GM18951 (cell line): ENCODE results near the gene CD300LG.

ENCODE experiments used
- POLR2A ChIP-seq: IDR thresholded peaks from 4 replicates; pipeline ENCODE4 v1.6.1; 2011; ENCODE audit warnings: mild to moderate bottlenecking; ENCODE audit not compliant: insufficient read length, insufficient read depth; ENCODE audit errors: extremely low read depth
- in situ Hi-C: fragments of 300-500 bp; cut with MboI; formaldehyde crosslinking; loops from one replicate; pipeline ENCODE4 v1.12.0; 2022; ENCODE audit warnings: low sequenced_read_pairs, mixed read lengths, inconsistent platforms; ENCODE audit not compliant: unreplicated experiment

Gene CD300LG

DNA sequence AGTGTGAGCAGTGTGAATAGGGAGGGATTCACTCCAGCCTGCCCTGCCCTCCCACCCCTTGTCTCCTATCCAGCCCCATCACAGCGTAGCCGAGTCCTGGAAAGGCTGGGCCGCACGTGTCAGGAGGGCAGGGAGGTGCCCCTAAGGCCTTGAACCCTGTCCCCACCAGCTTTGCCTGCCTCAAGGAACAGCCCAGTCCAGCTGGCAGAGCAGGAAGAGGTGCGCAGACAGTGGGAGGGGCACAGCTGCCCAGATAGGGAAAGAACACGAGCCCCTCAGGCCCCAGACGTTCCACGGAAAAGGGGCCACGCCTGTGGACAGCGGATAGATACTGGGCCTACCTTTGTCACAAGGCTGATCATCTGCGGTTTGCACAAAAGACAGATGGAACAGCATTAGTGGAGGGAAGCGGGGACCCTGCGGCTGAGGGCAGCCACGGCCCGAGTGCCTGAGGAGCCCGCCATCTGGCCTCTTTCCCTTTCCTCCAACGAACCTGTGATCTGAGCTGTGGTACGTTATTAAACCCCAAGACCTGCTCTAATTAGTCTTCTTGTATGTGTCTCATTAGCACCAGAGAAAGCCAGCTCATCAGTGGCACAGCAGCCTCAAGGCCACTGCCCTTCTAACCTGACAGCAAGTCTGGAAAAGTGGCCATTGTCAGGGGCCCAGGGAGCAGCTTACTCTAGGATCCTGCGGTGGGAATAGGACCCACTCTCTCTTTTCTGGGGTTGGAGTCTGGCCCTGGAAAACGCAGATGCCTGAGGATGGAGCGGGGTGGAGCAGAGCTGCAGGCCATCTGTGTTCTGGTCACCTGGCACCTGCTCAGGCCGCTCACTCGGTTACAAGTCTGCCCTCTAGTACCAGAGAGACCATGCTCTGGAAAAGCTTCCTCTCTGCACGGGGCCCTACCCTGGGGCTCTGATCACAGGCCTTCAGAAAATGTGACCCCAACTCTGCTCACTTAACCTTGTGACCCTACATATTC, 30.3 kb upstream of the CD300LG start:
- no peak for TF ChIP-seq POLR2A
- in situ Hi-C loops = no loop called here

DNA sequence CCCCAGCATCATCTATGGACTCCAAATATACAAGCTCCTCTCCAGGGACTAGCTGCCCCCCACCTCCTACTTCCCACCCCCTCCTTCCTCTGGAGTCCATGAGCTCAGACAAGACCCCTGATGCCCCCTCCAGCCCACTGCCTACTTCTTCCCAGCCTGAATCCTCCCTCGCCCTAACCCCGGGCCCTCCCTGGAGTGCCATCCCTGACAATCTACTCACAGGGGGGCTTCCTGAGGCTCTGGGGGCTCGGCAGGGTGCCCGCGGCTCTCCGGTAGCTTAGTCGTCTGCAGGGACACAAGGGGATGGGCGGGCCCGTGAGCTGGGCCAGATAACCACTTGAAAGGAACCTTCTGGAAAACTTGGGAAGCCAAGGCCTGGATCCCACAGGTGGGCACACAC, 29.1 kb upstream of the CD300LG start:
- in situ Hi-C loops = no loop called here
- no peak for TF ChIP-seq POLR2A

DNA sequence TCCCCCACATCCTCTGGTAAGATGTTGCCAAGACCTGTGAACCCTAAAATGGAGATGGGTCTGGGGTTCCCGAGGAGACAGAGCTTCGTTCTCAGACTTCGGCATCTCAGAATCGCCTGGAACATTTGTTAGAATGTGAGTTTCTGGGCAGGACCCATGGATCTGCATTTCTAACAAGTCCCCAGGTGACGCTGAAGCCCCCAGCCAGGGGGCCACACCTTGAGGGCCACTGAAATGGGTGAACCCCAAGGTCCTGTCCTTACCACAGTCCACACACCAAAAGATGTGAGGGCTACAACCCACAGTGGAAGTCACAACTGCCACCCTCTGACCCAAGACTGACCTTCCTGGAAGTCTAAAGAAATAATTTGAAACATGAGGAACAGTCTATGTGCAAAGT, 28.0 kb upstream of the CD300LG start:
- in situ Hi-C loops = no loop called here
- no peak for TF ChIP-seq POLR2A

DNA sequence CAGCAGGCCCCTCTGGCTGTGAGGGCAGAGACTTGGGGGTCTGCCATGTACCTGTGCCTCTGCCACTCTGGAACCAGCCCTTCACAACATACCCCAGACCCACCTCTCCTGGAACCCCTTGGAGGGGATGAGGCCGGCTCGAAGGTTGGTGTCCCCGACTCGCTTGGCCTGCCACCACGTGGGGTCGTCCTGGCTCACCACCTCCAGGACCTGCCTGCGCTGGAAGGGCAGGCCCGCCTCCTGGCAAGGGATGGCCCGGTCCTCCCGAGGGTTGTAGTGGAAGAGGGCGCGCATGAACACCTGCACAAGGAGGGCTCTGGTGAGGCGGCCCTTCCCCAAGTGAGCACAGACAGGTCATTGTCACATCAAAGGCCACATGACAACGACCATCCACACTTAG, 26.2 kb upstream of the CD300LG start:
- in situ Hi-C loops = no loop called here
- TF ChIP-seq POLR2A = no peak

DNA sequence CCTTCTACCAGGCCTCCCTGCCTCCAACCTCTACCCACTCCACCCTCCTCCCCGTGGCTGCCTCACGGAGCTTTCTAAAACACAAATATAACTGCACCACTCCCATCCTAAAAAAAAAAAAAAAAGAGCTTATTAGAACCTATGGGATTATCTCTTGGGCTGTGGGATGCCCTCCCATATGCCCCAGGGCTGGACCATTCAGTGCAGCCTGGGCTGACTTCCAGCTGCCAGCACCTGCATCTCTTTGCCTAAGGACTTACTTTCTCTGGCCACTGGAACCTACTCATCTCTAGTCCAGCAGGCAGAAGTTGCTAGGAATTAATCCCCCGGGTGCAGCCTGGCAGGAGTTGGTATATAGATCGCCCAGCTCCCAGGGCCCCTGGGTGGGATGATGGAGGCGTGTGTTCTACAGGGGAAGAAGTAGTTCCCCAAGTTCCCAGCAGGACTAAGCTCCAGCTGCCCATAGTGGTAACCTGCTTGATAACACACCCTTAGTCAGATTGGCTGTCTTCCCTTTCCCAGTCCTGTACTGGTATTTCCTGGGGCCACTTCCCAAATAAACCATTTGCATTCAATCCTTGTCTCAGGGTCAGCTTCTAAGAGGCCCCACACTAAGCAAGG, 24.3 kb upstream of the CD300LG start:
- in situ Hi-C loops = no loop called here
- no peak for TF ChIP-seq POLR2A

DNA sequence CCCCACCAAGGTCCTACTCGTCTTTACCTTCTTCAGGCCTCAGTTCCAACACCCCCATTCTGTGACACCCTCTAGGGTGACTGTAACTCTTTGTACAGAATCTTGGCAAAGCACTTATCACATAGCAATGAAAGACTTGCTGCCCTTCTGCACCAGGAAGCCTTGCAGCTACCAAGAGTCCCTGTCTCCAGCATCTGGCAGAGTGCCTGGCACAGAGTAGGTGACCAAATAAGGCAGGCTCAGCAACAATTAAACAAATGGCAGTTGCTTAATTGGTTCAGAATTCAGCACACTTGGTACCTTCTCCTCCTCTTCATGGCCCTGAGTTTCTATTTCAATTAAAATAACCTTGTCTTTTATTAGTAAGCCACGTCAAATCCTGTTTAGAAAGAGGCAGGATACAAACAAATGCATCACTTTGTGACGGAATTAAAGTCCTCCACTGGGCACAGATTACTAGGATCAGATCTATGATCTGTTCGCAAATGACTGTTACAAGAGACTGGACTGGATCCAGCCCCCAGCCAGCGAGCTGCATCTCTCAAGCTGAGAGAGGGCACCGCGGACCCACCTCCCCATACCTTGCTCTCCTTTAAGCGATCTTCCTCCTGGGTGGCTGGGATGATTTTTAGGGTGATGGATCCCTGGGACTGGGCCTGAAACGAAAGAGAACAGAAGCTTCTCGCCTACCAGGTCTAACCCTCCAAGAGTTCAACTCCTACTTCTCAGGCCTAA, 23.5 kb upstream of the CD300LG start:
- in situ Hi-C loops = no loop called here
- TF ChIP-seq POLR2A = no peak

DNA sequence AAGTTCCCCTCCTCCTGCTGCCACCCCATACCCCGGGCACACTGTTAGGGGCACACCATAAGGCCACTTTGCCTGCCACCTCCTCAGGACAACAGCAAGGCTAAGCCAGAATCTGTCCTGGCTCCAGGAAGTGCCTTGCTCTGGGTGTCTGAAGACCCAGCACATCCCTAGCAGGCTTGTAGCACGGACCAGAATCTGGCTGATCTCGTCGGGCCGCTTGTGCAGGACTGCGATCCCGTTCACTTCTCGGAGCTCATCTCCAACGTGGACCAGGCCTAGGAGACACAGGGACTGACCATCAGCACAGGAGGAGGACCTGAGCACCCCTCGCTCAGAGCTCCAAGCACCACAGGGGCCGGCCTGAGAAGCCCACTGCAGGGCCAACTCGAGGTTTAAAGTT, 21.4 kb upstream of the CD300LG start:
- TF ChIP-seq POLR2A = no peak
- in situ Hi-C loops = no loop called here

DNA sequence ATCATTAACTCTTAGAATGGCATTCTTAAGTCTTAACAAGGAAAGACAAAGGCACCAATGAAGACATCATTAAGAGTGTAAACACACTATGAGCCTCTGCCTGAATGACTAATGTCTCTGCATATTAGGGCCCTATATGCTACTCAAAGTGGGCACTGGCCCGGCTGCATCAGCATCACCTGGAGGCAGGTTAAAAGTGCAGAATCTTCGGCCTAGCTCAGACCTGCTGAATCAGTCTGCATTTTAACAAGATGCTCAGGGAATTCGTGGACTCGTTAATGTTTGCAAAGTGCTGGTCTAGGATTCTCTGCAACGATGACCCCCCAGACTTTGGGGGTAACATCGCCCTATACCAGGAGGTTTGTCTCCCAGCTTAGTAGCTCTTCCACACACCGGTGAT, 20.8 kb upstream of the CD300LG start:
- no peak for TF ChIP-seq POLR2A
- in situ Hi-C loops = no loop called here

DNA sequence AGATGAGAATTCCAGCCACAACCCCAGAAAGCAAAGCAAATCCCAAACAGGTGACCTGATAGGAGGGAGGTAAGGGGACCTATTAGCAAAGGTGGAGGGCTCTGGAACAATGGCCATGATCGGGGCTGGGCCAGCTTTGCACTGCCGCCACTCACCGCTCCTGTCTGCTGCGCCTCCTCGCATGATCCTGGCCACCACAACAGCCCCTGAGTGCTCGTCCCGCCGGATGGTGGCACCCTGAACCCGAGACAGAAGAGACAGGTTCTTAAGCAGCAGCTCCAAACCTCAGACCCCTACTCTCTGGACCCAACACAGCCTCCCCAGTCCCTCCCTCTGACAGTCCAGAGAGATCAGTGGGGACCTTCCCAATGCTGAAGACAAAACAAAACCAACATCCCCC, 19.4 kb upstream of the CD300LG start:
- in situ Hi-C loops = no loop called here
- TF ChIP-seq POLR2A = no peak

DNA sequence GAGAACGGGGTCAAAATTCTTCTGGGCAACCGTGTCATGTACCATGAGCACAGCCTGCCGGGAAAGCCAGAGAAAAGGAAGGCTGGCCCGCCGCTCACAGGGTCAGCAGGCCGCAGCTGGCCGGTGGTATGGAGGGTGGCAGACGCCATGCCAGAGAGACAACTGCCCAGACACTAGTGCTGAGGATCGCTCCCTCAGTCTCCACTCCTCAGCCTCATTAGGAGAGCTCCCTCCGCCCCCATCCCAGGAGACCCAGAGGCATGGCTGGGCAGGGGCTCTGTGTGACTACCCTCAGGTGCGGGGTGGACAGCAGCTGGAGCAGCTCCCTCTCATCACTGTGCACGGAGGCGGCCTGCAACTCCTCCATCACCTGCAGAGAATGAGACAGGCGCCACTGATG, 17.2 kb upstream of the CD300LG start:
- in situ Hi-C loops = no loop called here
- no peak for TF ChIP-seq POLR2A

DNA sequence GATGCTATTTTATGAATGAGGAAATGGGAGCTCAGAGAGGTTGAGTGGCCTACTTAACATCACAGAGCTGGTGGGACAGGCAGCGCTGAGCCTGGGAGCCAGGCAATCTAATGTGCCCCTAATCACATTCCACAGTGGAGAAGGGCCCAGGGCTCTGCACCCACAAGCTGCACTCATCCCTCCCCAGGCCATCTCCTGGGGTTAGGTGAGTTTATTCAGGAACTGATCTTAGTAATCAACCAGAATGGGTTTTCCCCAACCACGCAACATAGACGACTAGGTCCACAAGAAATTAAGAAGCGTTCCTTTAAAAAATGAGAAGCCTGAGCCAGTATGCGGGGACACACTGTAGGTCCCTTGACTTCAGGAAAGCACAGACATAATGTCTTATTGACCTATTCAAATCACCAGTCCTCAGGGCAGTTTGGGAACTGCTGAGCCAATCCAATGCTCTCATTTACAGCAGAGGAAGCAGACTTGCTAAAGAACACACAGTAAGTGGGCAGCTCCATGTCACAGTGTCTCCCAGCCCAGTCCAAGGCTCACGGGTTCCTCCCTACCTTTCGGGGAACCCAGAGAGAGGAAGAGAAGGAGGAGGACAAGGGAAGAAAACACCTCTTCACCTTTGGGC, 16.4 kb upstream of the CD300LG start:
- TF ChIP-seq POLR2A = no peak
- in situ Hi-C loops = no loop called here

DNA sequence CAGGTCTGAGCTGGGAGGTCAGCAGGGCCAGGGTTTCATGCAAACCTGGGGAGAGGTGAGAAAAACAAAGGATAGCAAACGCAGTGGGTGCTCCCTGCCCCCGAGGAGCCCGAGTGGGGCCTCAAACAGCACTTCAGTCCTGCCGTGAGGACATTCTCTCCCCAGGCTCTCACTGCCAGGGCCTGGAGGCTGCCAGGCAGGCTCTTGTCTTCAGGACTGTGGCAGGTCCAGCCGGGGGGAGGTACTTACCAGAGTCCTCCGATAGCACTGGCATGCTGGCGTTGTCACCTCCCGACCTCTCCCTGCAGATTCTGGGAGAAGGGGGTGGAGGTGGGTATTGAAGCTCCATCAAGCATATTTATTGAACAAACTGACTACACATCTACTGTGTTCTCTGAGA, 15.3 kb upstream of the CD300LG start:
- no peak for TF ChIP-seq POLR2A

More for the DNA sequence above, 15.3 kb upstream of the CD300LG start:
- in situ Hi-C loops = no loop called here
